MM.1S (cell line): ENCODE measurements around the gene TMEM135.

Experiments used
- DNase-seq: peaks from one replicate; pipeline ENCODE4 v3.0.0-alpha.2; 2015
- H2AFZ ChIP-seq: fragments of 300-600 bp; sonication (generic); 2 replicates; pipeline ENCODE4 v1.6.0; 2016; ENCODE audit warnings: antibody characterized with exemption, low read length
- H3F3A ChIP-seq: fragments of 300-600 bp; sonication (generic); 2 replicates; pipeline ENCODE4 v1.6.1; 2016; ENCODE audit warnings: mild to moderate bottlenecking, antibody characterized with exemption, low read length, moderate library complexity, mixed read lengths; ENCODE audit not compliant: insufficient read depth
- H3K27ac ChIP-seq: fragments of 300-600 bp; sonication (generic); 2 replicates; pipeline ENCODE4 v1.5.1; 2016; ENCODE audit warnings: mild to moderate bottlenecking, low read length
- H3K27me3 ChIP-seq: fragments of 300-600 bp; sonication (generic); replicated peaks from 2 replicates; pipeline ENCODE4 v1.6.0; 2016; ENCODE audit warnings: low read length; ENCODE audit not compliant: insufficient read depth
- H3K36me3 ChIP-seq: fragments of 300-600 bp; sonication (generic); replicated peaks from 2 replicates; pipeline ENCODE4 v1.6.1; 2016; ENCODE audit warnings: mild to moderate bottlenecking, low read length, mixed read lengths; ENCODE audit not compliant: insufficient read depth
- H3K4me1 ChIP-seq: fragments of 300-600 bp; sonication (generic); 2 replicates; pipeline ENCODE4 v1.6.1; 2016; ENCODE audit warnings: low read length, mixed read lengths
- H3K4me2 ChIP-seq: fragments of 300-600 bp; sonication (generic); 2 replicates; pipeline ENCODE4 v1.6.0; 2016; ENCODE audit warnings: low read depth, low read length
- H3K4me3 ChIP-seq: fragments of 300-600 bp; sonication (generic); 2 replicates; pipeline ENCODE4 v1.5.1; 2016; ENCODE audit warnings: low read length, mixed read lengths
- H3K79me2 ChIP-seq: fragments of 300-600 bp; sonication (generic); 2 replicates; pipeline ENCODE4 v1.6.1; 2016; ENCODE audit warnings: mixed run types, low read length, mixed read lengths
- H3K9ac ChIP-seq: fragments of 300-600 bp; sonication (generic); 2 replicates; pipeline ENCODE4 v1.6.1; 2016; ENCODE audit warnings: low read length, mixed read lengths
- H3K9me2 ChIP-seq: fragments of 300-600 bp; sonication (generic); replicated peaks from 2 replicates; pipeline ENCODE4 v1.6.1; 2016; ENCODE audit warnings: mild to moderate bottlenecking, low read length, mixed read lengths; ENCODE audit not compliant: insufficient read depth
- H3K9me3 ChIP-seq: fragments of 300-600 bp; sonication (generic); replicated peaks from 2 replicates; pipeline ENCODE4 v1.6.1; 2016; ENCODE audit warnings: mild to moderate bottlenecking, low read length, mixed read lengths; ENCODE audit not compliant: insufficient read depth
- H4K20me1 ChIP-seq: fragments of 300-600 bp; sonication (generic); 2 replicates; pipeline ENCODE4 v1.6.1; 2016; ENCODE audit warnings: mild to moderate bottlenecking, low read length, moderate library complexity, mixed read lengths; ENCODE audit not compliant: insufficient read depth
- CTCF ChIP-seq: fragments of 300-600 bp; sonication (generic); IDR thresholded peaks from 2 replicates; pipeline ENCODE4 v1.5.1; 2016; ENCODE audit warnings: antibody characterized with exemption, low read length, mixed read lengths
- EZH2 ChIP-seq: fragments of 300-600 bp; sonication (generic); optimal IDR thresholded peaks from 2 replicates; pipeline ENCODE3; 2017; ENCODE audit warnings: low read depth, mild to moderate bottlenecking, antibody characterized with exemption, low read length, mixed read lengths
- EZH2phosphoT487 ChIP-seq: fragments of 300-600 bp; sonication (generic); IDR thresholded peaks from 2 replicates; pipeline ENCODE4 v1.6.1; 2018; ENCODE audit warnings: antibody characterized with exemption, low read length

TMEM135 gene

GRCh38 chr11:87358461-87358860, 320.7 kb downstream of the TMEM135 start:
- Histone ChIP-seq H3K9me3 (no peaks in the 10 kb centered on the region), H3K9me2 (no peaks in the 10 kb centered on the region), H3K4me2 (peak overlapping the region; percentile 71), H3K4me1 (peaks cover 63% of the 10 kb centered on the region), H4K20me1 (no peaks in the 10 kb centered on the region), H3F3A (peaks cover 35% of the 10 kb centered on the region), H3K27ac (peak overlapping the region; percentile 91), H3K79me2 (no peaks in the 10 kb centered on the region), H3K4me3 (peak overlapping the region; percentile 30; the same call in 1 of the 2 replicates), H3K9ac (peak overlapping the region; percentile 47; the same call in 1 of the 2 replicates), H3K36me3 (no peaks in the 10 kb centered on the region), H2AFZ (peak overlapping the region; percentile 51), H3K27me3 (no peaks in the 10 kb centered on the region)
- peak; percentile 79 for DNase-seq
- TF ChIP-seq CTCF, result peak; percentile 18
- no peak for TF ChIP-seq EZH2

GRCh38 chr11:87359401-87359800, 321.7 kb downstream of the TMEM135 start:
- Histone ChIP-seq H3F3A (peaks cover 30% of the 10 kb centered on the region), H3K27ac (peak overlapping the region; percentile 91), H3K9ac (peak overlapping the region; percentile 47; the same call in 1 of the 2 replicates), H3K4me2 (peak overlapping the region; percentile 71), H3K27me3 (no peaks in the 10 kb centered on the region), H3K36me3 (no peaks in the 10 kb centered on the region), H3K4me1 (peaks cover 55% of the 10 kb centered on the region), H3K4me3 (peak overlapping the region; percentile 31), H3K9me3 (no peaks in the 10 kb centered on the region), H3K79me2 (no peaks in the 10 kb centered on the region), H2AFZ (peak overlapping the region; percentile 47), H4K20me1 (no peaks in the 10 kb centered on the region), H3K9me2 (no peaks in the 10 kb centered on the region)
- TF ChIP-seq EZH2phosphoT487 (no peak), EZH2 (no peak), CTCF (no peak; the same call in 1 of the 2 replicates)
- peak; percentile 92 for DNase-seq

DNA sequence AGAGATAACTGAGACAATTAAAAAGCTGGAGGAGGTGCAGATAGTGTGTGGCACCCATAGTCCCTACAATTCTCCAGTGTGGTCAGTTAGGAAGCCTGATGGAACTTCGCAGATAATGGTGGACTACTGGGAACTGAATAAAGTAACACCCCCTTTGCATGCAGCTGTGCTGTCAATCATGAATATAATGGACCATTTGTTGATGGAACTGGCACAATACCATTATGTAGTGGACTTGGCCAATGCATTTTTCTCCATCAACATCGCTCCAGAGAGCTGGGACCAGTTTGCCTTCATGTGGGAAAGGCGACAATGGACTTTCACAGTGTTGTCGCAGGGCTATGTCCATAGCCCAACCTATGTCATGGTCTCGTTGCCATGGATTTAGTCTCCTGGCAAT, 324.2 kb downstream of the TMEM135 start:
- H3K27ac ChIP-seq, result no peak overlapping the region
- H3K9me2 ChIP-seq, result no peaks in the 10 kb centered on the region
- H3K36me3 ChIP-seq, result no peaks in the 10 kb centered on the region; the same call in 1 of the 2 replicates
- no peak overlapping the region for H2AFZ ChIP-seq
- no peaks in the 10 kb centered on the region for H3K27me3 ChIP-seq
- H3K4me1 ChIP-seq, result peaks cover 33% of the 10 kb centered on the region
- DNase-seq, result no peak
- no peak overlapping the region for H3K4me3 ChIP-seq
- H3K9me3 ChIP-seq, result no peaks in the 10 kb centered on the region
- no peak for TF ChIP-seq CTCF
- TF ChIP-seq EZH2phosphoT487, result no peak
- no peak for TF ChIP-seq EZH2
- H4K20me1 ChIP-seq, result no peaks in the 10 kb centered on the region
- H3K79me2 ChIP-seq, result no peaks in the 10 kb centered on the region
- H3F3A ChIP-seq, result peaks cover 28% of the 10 kb centered on the region
- no peak overlapping the region for H3K4me2 ChIP-seq
- H3K9ac ChIP-seq, result no peak overlapping the region
